SK-N-SH (cell line): Measurements from ENCODE around the gene PARD3B. TPM values are rescaled to one million over a fixed set of nuclear protein-coding genes. Genes with fewer than 3 reads are reported as not detected.

Experiments used
- CTCF ChIA-PET: fragments of 300-600, 350-600 bp; formaldehyde crosslinking; extraction: SDS; loops from one replicate; lab custom pipeline; 2021; lab: Yijun Ruan, JAX
- POLR2A ChIA-PET: fragments of 350-600 bp; sonication (Branson Sonifier 250); formaldehyde crosslinking; extraction: SDS; loops from one replicate; lab custom pipeline; 2020; ENCODE audit warnings: antibody characterized with exemption, inconsistent platforms; lab: Yijun Ruan, JAX
- DNase-seq: peaks from one replicate; pipeline ENCODE4 v3.0.0; 2012
- H2AFZ ChIP-seq: fragments of 200-600 bp; sonication (generic); 2 replicates; pipeline ENCODE4 v1.8.1; 2016; ENCODE audit warnings: antibody characterized with exemption, mild to moderate bottlenecking, low read depth
- H3F3A ChIP-seq: fragments of 200-600 bp; sonication (generic); replicated peaks from 2 replicates; pipeline ENCODE3; 2016; ENCODE audit warnings: antibody characterized with exemption, mild to moderate bottlenecking; ENCODE audit not compliant: insufficient read depth
- H3K27ac ChIP-seq, 2 experiments: fragments of 200-500 bp in 1 of 2; fragments of 200-600 bp in 1 of 2; sonication (Bioruptor generic) in 1 of 2; sonication (generic), shearing (Covaris generic) in 1 of 2; 2 replicates each; pipeline versions ENCODE4 v1.5.1 to v1.6.1; 2014 to 2016; ENCODE audit warnings: low read depth in 2 of 2, inconsistent platforms in 1 of 2, low read length in 1 of 2, mild to moderate bottlenecking in 1 of 2, mixed read lengths in 1 of 2
- H3K27me3 ChIP-seq: fragments of 200-600 bp; sonication (generic), shearing (Covaris generic); 2 replicates; pipeline ENCODE4 v1.6.1; 2016; ENCODE audit warnings: mixed run types; ENCODE audit not compliant: insufficient read depth
- H3K36me3 ChIP-seq, 2 experiments: fragments of 200-500 bp in 1 of 2; fragments of 200-600 bp in 1 of 2; sonication (Bioruptor generic) in 1 of 2; sonication (generic) in 1 of 2; replicated peaks in 1 of 2; 2 replicates each; pipeline versions ENCODE3 to v1.5.1; 2014 to 2016; ENCODE audit warnings: low read length in 1 of 2, mild to moderate bottlenecking in 1 of 2; ENCODE audit not compliant: insufficient read depth in 2 of 2, control insufficient read depth in 1 of 2
- H3K4me1 ChIP-seq, 2 experiments: fragments of 200-500 bp in 1 of 2; fragments of 200-600 bp in 1 of 2; sonication (Bioruptor generic) in 1 of 2; sonication (generic), shearing (Covaris generic) in 1 of 2; 2 replicates each; pipeline versions ENCODE4 v1.5.1 to v1.6.1; 2014 to 2016; ENCODE audit warnings: low read depth in 1 of 2, low read length in 1 of 2, mixed run types in 1 of 2; ENCODE audit not compliant: insufficient read depth in 2 of 2, control insufficient read depth in 1 of 2
- H3K4me2 ChIP-seq: fragments of 200-600 bp; sonication (generic), shearing (Covaris generic); 2 replicates; pipeline ENCODE4 v1.6.1; 2017; ENCODE audit warnings: mixed run types
- H3K4me3 ChIP-seq, 2 experiments: fragments of 200-500 bp in 1 of 2; fragments of 200-600 bp in 1 of 2; sonication (Bioruptor generic) in 1 of 2; sonication (generic), shearing (Covaris generic) in 1 of 2; 2 replicates each; pipeline versions ENCODE4 v1.5.1 to v1.8.1; 2014 to 2016; ENCODE audit warnings: low read depth in 2 of 2, inconsistent platforms in 1 of 2, low read length in 1 of 2, mild to moderate bottlenecking in 1 of 2, mixed read lengths in 1 of 2, moderate library complexity in 1 of 2
- H3K79me2 ChIP-seq: fragments of 200-600 bp; sonication (generic); 2 replicates; pipeline ENCODE4 v1.8.1; 2017; ENCODE audit warnings: mild to moderate bottlenecking; ENCODE audit not compliant: insufficient read depth
- H3K9ac ChIP-seq: fragments of 200-600 bp; sonication (generic); 2 replicates; pipeline ENCODE4 v1.6.1; 2017; ENCODE audit warnings: mixed run types
- H3K9me2 ChIP-seq: fragments of 200-600 bp; sonication (generic); 2 replicates; pipeline ENCODE4 v1.6.1; 2017; ENCODE audit warnings: mixed run types
- H3K9me3 ChIP-seq: fragments of 200-600 bp; sonication (generic); 2 replicates; pipeline ENCODE4 v1.6.1; 2017; ENCODE audit warnings: mixed run types, mild to moderate bottlenecking, moderate library complexity
- H4K20me1 ChIP-seq: fragments of 200-600 bp; sonication (generic); 2 replicates; pipeline ENCODE4 v1.6.1; 2017; ENCODE audit warnings: mild to moderate bottlenecking, mixed run types; ENCODE audit not compliant: insufficient read depth
- CTCF ChIP-seq: fragments of 200-600 bp; sonication (generic); IDR thresholded peaks from 2 replicates; pipeline ENCODE4 v1.6.1; 2017; ENCODE audit warnings: antibody characterized with exemption, mild to moderate bottlenecking, moderate library complexity
- ELF1 ChIP-seq: IDR thresholded peaks from 2 replicates; pipeline ENCODE4 v1.4.0; 2012
- EP300 ChIP-seq, 2 experiments: IDR thresholded peaks; 2 replicates each; pipeline versions ENCODE4 v1.4.0 to v1.6.1; 2012; ENCODE audit warnings: borderline replicate concordance in 1 of 2, low read depth in 1 of 2, low read length in 1 of 2
- FOXJ3 ChIP-seq: sonication (generic); formaldehyde crosslinking; IDR thresholded peaks from 2 replicates; pipeline ENCODE4 v1.5.1; 2020; ENCODE audit warnings: mild to moderate bottlenecking, missing genetic modification reagents
- FOXM1 ChIP-seq: IDR thresholded peaks from 2 replicates; pipeline ENCODE4 v1.4.0; 2012; ENCODE audit warnings: low read depth, mild to moderate bottlenecking
- IRF3 ChIP-seq: fragments of 150-350 bp; IDR thresholded peaks from 2 replicates; pipeline ENCODE4 v1.6.1; 2016; ENCODE audit warnings: mild to moderate bottlenecking, low read depth, low read length
- JUND ChIP-seq: IDR thresholded peaks from 2 replicates; pipeline ENCODE4 v1.4.0; 2012
- MEF2A ChIP-seq: IDR thresholded peaks from 2 replicates; pipeline ENCODE4 v1.4.0; 2012; ENCODE audit warnings: low read depth, borderline replicate concordance
- MXI1 ChIP-seq: IDR thresholded peaks from 2 replicates; pipeline ENCODE4 v1.6.1; 2012; ENCODE audit warnings: mild to moderate bottlenecking, low read depth, low read length, improper control_type of control experiment
- NFIC ChIP-seq: IDR thresholded peaks from 2 replicates; pipeline ENCODE4 v1.4.0; 2012; ENCODE audit warnings: borderline replicate concordance
- NRF1 ChIP-seq: IDR thresholded peaks from 2 replicates; pipeline ENCODE4 v1.6.1; 2012; ENCODE audit warnings: low read depth, mild to moderate bottlenecking, low read length
- RCOR1 ChIP-seq: fragments of 150-350 bp; IDR thresholded peaks from 2 replicates; pipeline ENCODE4 v1.6.1; 2017; ENCODE audit warnings: antibody characterized with exemption, low read length
- REST ChIP-seq: IDR thresholded peaks from 2 replicates; pipeline ENCODE4 v1.6.1; 2012; ENCODE audit warnings: mild to moderate bottlenecking, low read depth, low read length, moderate library complexity
- SIN3A ChIP-seq: IDR thresholded peaks from 2 replicates; pipeline ENCODE4 v1.6.1; 2012; ENCODE audit warnings: low read depth, mild to moderate bottlenecking, low read length, moderate library complexity, borderline replicate concordance
- SMC3 ChIP-seq: IDR thresholded peaks from 2 replicates; pipeline ENCODE4 v1.6.1; 2012; ENCODE audit warnings: low read depth, low read length, improper control_type of control experiment
- USF1 ChIP-seq: IDR thresholded peaks from 2 replicates; pipeline ENCODE4 v1.4.0; 2012; ENCODE audit warnings: low read depth, borderline replicate concordance
- ZBTB33 ChIP-seq: IDR thresholded peaks from 2 replicates; pipeline ENCODE4 v1.4.0; 2012; ENCODE audit warnings: low read depth, borderline replicate concordance
- WGBS: methylation state at CpG from one replicate; pipeline ENCODE4 v1.1.6; 2017; ENCODE audit warnings: low lambda C conversion rate; 5-methylcytosine and 5-hydroxymethylcytosine counted together
- polyA plus RNA-seq, 3 experiments: library from polyadenylated mRNA; depleted of rRNA; stranded (reverse); fragments of >200 nt; gene quantifications; 2 replicates each; pipeline ENCODE4 v1.2.3, GENCODE V29; 2012
- TF ChIP-seq, protein P1 (sequence below): IDR thresholded peaks from 2 replicates; pipeline ENCODE4 v1.4.0; 2012; ENCODE audit warnings: low read depth

PARD3B gene
- polyA plus RNA-seq, 1 of the 3 experiments (the other 2 are of a cell fraction) = 0.87 TPM

DNA sequence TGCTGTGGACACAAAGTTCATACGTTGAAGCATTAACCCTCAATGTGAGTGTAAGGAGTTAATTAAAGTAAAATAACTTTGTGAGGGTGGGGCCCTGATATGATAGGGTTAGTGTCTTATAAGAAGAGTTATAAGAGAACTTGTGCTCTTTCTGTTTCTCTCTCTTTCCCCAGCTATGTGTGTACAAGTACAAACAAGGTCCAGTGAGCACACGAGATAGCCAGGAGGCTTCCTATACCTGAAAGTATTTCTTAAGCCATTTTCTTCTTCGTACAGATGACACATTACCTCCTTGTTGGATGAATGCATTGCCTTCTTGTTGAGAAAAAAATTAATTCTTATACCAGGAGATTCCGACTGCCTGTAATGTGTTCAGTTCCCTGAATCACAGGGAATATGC lies 301.2 kb downstream of the PARD3B start:
- Histone ChIP-seq H3K9me2 (no peaks in the 10 kb centered on the region), H3K4me2 (no peak overlapping the region), H3K9me3 (no peaks in the 10 kb centered on the region), H3K4me3 (no peak overlapping the region), H3K27ac (no peak overlapping the region), H3K79me2 (no peaks in the 10 kb centered on the region), H3K4me1 (peaks cover 4 to 5% of the 10 kb centered on the region in 2 experiments; a peak in 3 of 4 replicates), H3K36me3 (no peaks in the 10 kb centered on the region), H3K9ac (no peak overlapping the region), H4K20me1 (no peaks in the 10 kb centered on the region), H3F3A (peaks cover 16% of the 10 kb centered on the region), H2AFZ (no peak overlapping the region)
- no peak for DNase-seq
- CTCF ChIA-PET = interaction anchor here (1.1 kb wide), 1 partner anchor 24 kb away, joined by 3 read pairs; no protein-coding TSS in a partner anchor
- 75% methylated on average over 4 of the region's 4 CpGs for WGBS
- TF ChIP-seq REST (no peak), CTCF (no peak), MXI1 (no peak), NRF1 (no peak), NFIC (no peak), USF1 (no peak), MEF2A (no peak), SMC3 (no peak), SIN3A (no peak), JUND (no peak), ZBTB33 (no peak), FOXM1 (no peak), ELF1 (no peak), RCOR1 (no peak), IRF3 (no peak), FOXJ3 (CRISPR knock-in tag) (no peak), EP300 (IDR thresholded peaks at IDR 0.05; ENCODE audit: borderline replicate concordance in 1 of 2, low read depth in 1 of 2, low read length in 1 of 2) (no peak)
- TF ChIP-seq, protein P1, sequence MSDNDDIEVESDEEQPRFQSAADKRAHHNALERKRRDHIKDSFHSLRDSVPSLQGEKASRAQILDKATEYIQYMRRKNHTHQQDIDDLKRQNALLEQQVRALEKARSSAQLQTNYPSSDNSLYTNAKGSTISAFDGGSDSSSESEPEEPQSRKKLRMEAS = no peak
- TF ChIP-seq, all 33 proteins: peak for 0
- H3K27me3 ChIP-seq = no peaks in the 10 kb centered on the region
- POLR2A ChIA-PET = no interaction called here
